Testis (tissue), 3 donors: Measurements from ENCODE around the gene PAPPA. TPM values are rescaled to one million over a fixed set of nuclear protein-coding genes. Genes with fewer than 3 reads are reported as not detected.
A peak's percentile ranks its signal among the peaks of the same experiment; 100 is the strongest.

Experiments
- DNase-seq: peaks from one replicate; pipeline ENCODE4 v3.0.0-alpha.2; 2019
- H3K27ac ChIP-seq, 2 donors: fragments of 200-600 bp; sonication (generic); one replicate each; pipeline ENCODE4 v1.5.1; 2019
- H3K27me3 ChIP-seq: fragments of 200-600 bp; sonication (generic); one replicate; pipeline ENCODE4 v1.5.1; 2019
- H3K36me3 ChIP-seq: fragments of 200-600 bp; sonication (generic); one replicate; pipeline ENCODE4 v1.5.1; 2017; ENCODE audit warnings: low read depth; ENCODE audit errors: missing control alignments
- H3K4me1 ChIP-seq: fragments of 200-600 bp; sonication (generic); one replicate; pipeline ENCODE4 v1.5.1; 2019
- H3K4me3 ChIP-seq, 2 donors: fragments of 200-600 bp; sonication (generic); one replicate each; pipeline ENCODE4 v1.5.1; 2017 to 2019
- H3K9me3 ChIP-seq: fragments of 200-600 bp; sonication (generic); one replicate; pipeline ENCODE4 v1.5.1; 2017
- POLR2A ChIP-seq: fragments of 450-650 bp; IDR thresholded peaks from one replicate; pipeline ENCODE4 v1.6.1; 2017; ENCODE audit warnings: antibody characterized with exemption, mild to moderate bottlenecking, moderate library complexity
- WGBS, 2 donors: methylation state at CpG; one replicate each; pipeline ENCODE4 v1.1.5; 2018; 5-methylcytosine and 5-hydroxymethylcytosine counted together
- intact Hi-C: fragments of 100-400 bp; cut with DNase I; formaldehyde crosslinking; loops from one replicate; pipeline ENCODE4 v1.15.1; 2023; ENCODE audit warnings: low total_unique reads
- polyA plus RNA-seq: library from polyadenylated mRNA; stranded (reverse); fragments of 350-450 nt; fragmentation: Illumina TruSeq; extraction: RNeasy Lipid Tissue Mini Kit (QIAGEN cat#74804); gene quantifications from one replicate; pipeline ENCODE4 v1.2.3, GENCODE V29; 2014; ENCODE audit warnings: low read depth, low replicate concordance; ENCODE audit not compliant: insufficient read depth
- total RNA-seq, 2 donors: library from RNA; depleted of rRNA; stranded (reverse); fragments of >200 nt; gene quantifications; one replicate each; pipeline ENCODE4 v1.2.3, GENCODE V29; 2016
- TF ChIP-seq, protein P1 (sequence below), 3 experiments: fragments of 450-650 bp in 2 of 3; fragments of 200-600 bp in 1 of 3; sonication (generic) in 1 of 3; IDR thresholded peaks; one replicate each; pipeline ENCODE4 v1.5.1; 2016 to 2019; ENCODE audit warnings: antibody characterized with exemption in 3 of 3, mild to moderate bottlenecking in 2 of 3, moderate library complexity in 1 of 3

Gene PAPPA
- total and polyA plus RNA-seq, 3 donors from 2014 or later = 1.9 to 5.1 (median 4.1) TPM

DNA sequence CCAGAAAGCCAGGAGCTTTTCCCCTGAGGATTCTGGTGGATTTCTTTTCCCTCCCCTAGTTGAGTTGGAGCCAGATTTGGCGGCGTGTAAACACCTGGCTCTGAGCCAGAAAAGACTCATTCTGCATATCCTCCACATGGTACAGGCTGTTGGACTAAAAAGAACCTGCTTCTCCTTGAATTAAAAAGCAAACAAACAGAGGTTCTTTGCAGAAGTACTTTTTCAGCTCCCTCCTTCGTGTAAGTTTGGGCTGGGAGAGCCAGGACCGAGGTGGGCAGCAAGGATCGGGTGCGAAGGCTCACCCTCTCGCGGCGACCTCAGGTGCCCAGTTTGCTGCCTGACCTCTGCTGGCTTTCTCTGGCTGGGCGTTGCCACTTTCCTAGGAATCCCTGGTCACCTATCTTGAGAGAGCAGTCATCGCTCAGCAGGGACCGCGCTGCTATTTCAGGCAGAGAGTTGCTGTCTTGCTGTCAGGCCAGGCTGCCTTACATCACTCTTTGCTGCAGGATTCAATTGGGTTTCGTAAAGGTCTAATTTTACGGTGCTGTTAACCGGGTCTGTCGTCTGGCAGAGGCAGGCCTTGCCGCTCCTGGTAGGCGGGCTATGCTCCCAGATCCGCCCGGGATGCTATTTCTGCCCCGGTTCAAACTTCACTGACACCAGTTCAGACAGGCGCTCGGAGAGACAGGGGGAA is 3.2 kb downstream of the PAPPA start:
- DNase-seq = peak; percentile 65
- TF ChIP-seq POLR2A = no peak
- TF ChIP-seq, protein P1, sequence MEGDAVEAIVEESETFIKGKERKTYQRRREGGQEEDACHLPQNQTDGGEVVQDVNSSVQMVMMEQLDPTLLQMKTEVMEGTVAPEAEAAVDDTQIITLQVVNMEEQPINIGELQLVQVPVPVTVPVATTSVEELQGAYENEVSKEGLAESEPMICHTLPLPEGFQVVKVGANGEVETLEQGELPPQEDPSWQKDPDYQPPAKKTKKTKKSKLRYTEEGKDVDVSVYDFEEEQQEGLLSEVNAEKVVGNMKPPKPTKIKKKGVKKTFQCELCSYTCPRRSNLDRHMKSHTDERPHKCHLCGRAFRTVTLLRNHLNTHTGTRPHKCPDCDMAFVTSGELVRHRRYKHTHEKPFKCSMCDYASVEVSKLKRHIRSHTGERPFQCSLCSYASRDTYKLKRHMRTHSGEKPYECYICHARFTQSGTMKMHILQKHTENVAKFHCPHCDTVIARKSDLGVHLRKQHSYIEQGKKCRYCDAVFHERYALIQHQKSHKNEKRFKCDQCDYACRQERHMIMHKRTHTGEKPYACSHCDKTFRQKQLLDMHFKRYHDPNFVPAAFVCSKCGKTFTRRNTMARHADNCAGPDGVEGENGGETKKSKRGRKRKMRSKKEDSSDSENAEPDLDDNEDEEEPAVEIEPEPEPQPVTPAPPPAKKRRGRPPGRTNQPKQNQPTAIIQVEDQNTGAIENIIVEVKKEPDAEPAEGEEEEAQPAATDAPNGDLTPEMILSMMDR (IDR thresholded peaks at IDR 0.05) = no peak
- H3K27me3 ChIP-seq = no peaks in the 10 kb centered on the region
- peaks cover 15% of the 10 kb centered on the region for H3K4me1 ChIP-seq
- H3K4me3 ChIP-seq = peak overlapping the region in 1 of 2 donors; percentile 6
- intact Hi-C loops = loop anchor here (10.0 kb wide), 1 partner anchor 488 kb away; no protein-coding TSS in a partner anchor
- peak overlapping the region; percentile 66 to 77 for H3K27ac ChIP-seq
- no peaks in the 10 kb centered on the region for H3K9me3 ChIP-seq
- WGBS, 2 donors = 4 to 5% methylated on average over 23 to 24 of the region's 24 CpGs
- H3K36me3 ChIP-seq = no peaks in the 10 kb centered on the region

DNA sequence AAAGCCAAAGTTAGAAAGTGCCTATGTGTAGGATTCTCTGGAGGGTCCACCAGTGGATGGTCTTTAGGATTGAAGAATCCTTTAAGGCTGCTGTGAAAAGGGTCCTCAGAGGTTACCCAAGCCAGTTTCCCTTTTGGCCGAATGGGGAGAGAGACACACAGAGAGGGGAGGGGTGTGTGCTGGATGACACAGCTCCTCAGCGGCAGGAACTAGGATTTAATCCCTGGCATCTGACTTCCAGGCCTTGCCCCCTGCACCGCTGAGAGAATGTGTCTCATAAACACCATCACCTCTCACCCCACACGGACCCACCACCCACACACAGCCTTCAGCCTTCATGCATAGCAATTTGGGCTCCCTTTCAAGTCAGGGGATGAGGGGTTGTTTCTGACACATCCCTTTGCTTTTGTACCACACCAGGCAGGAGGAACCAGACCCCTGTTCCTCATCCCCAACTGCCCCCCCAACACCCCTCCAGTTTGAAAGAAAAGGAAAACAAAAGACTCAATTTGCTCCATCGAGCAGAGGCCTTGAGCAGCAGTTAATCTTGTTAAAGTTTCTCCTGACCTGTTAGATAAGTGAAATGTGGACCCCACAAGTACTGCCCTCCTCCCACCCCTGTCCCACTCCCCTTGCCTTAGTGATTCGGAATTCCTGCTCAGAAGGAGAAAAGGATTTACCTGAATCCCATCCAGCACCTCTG is 4.0 kb downstream of the PAPPA start:
- peaks cover 15% of the 10 kb centered on the region for H3K4me1 ChIP-seq
- no peaks in the 10 kb centered on the region for H3K27me3 ChIP-seq
- WGBS, 2 donors = 25 to 35% methylated on average over 6 of the region's 6 CpGs
- H3K36me3 ChIP-seq = no peaks in the 10 kb centered on the region
- H3K27ac ChIP-seq = peak overlapping the region in 1 of 2 donors; percentile 77
- no peaks in the 10 kb centered on the region for H3K9me3 ChIP-seq
- no peak overlapping the region for H3K4me3 ChIP-seq
- intact Hi-C loops = loop anchor here (10.0 kb wide), 1 partner anchor 487 kb away; no protein-coding TSS in a partner anchor
- no peak for DNase-seq
- TF ChIP-seq, protein P1 (IDR thresholded peaks at IDR 0.05) = no peak
- no peak for TF ChIP-seq POLR2A

DNA sequence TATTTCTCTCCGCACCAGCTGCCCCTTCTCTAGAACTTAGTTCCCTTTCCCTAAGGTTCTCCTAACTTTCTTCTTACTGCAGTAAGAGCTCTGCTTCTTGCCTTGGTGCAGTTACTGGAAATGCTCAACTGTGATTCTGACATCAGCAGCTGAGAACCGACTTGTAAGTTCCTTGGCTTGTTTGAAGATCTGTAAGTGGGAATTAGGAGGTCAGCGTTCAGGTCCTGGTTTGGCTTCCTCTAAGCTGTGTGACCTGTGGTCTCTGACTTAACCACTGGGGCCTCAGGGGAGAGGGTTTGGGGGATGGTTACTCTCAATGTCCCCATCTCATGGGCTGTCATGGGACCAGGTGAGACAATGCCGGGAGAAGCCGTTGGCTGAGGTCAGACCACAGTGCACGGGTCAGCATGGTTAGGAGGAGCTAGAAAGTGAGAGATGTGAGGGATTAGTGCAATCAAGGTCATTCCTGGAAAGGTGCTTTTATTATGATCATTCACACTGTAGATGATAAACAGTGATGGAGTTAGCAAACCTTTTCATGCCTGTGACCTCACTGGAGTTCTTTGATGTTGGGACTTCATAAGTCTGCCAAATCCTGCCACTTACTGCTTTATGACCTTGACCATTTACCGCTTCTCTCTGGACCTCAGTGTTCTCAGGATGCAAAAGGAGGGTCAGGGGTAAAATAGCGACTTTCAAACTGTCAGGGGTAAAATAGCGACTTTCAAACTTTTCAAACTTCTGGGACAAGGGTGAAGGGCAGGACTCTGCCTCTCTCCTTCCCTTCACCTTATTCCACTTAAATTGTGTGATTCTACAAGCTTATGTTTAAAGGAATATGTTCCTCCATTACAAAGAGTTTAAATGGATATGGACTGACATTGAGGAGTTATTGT is 7.3 kb downstream of the PAPPA start:
- Histone ChIP-seq H3K36me3 (no peaks in the 10 kb centered on the region), H3K4me3 (no peak overlapping the region), H3K27ac (no peak overlapping the region), H3K27me3 (no peaks in the 10 kb centered on the region), H3K4me1 (peaks cover 9% of the 10 kb centered on the region), H3K9me3 (no peaks in the 10 kb centered on the region)
- 74 to 75% methylated on average over 9 of the region's 9 CpGs for WGBS, 2 donors
- TF ChIP-seq, protein P1 (IDR thresholded peaks at IDR 0.05) = no peak
- no peak for TF ChIP-seq POLR2A
- intact Hi-C loops = no loop called here
- no peak for DNase-seq

DNA sequence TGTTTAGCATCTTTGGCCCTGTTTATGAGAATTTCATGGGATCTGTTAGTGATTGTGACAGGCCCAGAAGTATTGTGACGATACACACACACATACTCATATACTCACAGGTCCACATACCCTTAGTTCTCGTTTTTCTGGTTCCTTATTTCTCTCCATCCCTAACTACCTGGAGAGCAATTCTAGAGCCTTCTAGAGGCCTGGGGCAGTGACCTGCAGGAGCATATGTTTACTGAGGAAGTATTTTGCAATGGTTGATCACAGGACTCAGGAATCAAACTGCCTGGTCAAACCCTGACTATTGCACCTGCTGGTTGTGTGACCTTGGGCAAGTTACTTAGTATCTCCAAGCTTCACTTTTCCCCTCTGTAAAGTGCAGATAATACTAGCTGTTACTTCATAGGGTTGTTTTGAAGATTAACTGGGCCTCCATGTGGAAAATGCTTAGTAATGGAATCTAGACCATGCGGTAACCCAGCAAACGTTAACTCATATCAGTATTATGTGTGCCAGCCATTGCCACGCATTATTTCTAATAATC is 8.7 kb downstream of the PAPPA start:
- WGBS, 2 donors = 61 to 70% methylated on average over 5 of the region's 5 CpGs
- Histone ChIP-seq H3K27ac (no peak overlapping the region), H3K36me3 (no peaks in the 10 kb centered on the region), H3K4me3 (no peak overlapping the region), H3K27me3 (no peaks in the 10 kb centered on the region), H3K4me1 (no peaks in the 10 kb centered on the region), H3K9me3 (no peaks in the 10 kb centered on the region)
- intact Hi-C loops = no loop called here
- no peak for DNase-seq
- no peak for TF ChIP-seq POLR2A
- TF ChIP-seq, protein P1 (IDR thresholded peaks at IDR 0.05) = no peak
